Stimulated activated CD4-positive, alpha-beta T cell treated with anti-CD3 and anti-CD28 coated beads, Interleukin-1b, Interleukin-23, amount 100 ng/mL, for 4 hours (primary cell): ENCODE data around the gene IP6K1.
"Not testable (repeated sequence)": the region's sequence is repeated elsewhere in the genome, so short reads cannot be mapped to it uniquely, and the experiment has no call there.

ENCODE experiments used
- DNase-seq, 2 donors: peaks; one replicate each; pipeline ENCODE4 v3.0.0-alpha.2; 2020; ENCODE audit warnings: low read depth in 2 of 2

The IP6K1 gene

GRCh38 chr3:49769286-49769915 is 16.9 kb downstream of the IP6K1 start:
- DNase-seq: no peak

- DNase-seq: no peak
Measured at GRCh38 chr3:49763981-49764380, 22.4 kb downstream of the IP6K1 start.

- DNase-seq: no peak
Measured at GRCh38 chr3:49761661-49762060, 24.7 kb downstream of the IP6K1 start.

GRCh38 chr3:49759226-49759625 is 27.1 kb downstream of the IP6K1 start:
- DNase-seq: no peak

GRCh38 chr3:49757197-49757596 is 29.1 kb downstream of the IP6K1 start:
- no peak for DNase-seq

- DNase-seq: no peak
Measured at GRCh38 chr3:49756036-49756435, 30.3 kb downstream of the IP6K1 start.

- no peak for DNase-seq
Measured at GRCh38 chr3:49754536-49754935, 31.8 kb downstream of the IP6K1 start.

- no peak for DNase-seq
Measured at GRCh38 chr3:49751501-49751900, 34.8 kb downstream of the IP6K1 start.

- no peak for DNase-seq
Measured at GRCh38 chr3:49750056-49750455, 36.3 kb downstream of the IP6K1 start.

GRCh38 chr3:49748874-49749273 is 37.5 kb downstream of the IP6K1 start:
- not testable (repeated sequence) for DNase-seq

GRCh38 chr3:49747792-49748480 is 38.4 kb downstream of the IP6K1 start:
- no peak for DNase-seq

GRCh38 chr3:49745986-49746385 is 40.4 kb downstream of the IP6K1 start:
- no peak for DNase-seq

- DNase-seq: no peak
Measured at GRCh38 chr3:49740427-49740826, 45.9 kb downstream of the IP6K1 start.

GRCh38 chr3:49738067-49738713 is 48.2 kb downstream of the IP6K1 start:
- DNase-seq: no peak

GRCh38 chr3:49734752-49735151 is 51.6 kb downstream of the IP6K1 start:
- DNase-seq: no peak

GRCh38 chr3:49733551-49733950 is 52.8 kb downstream of the IP6K1 start:
- no peak for DNase-seq

- DNase-seq: no peak
Measured at GRCh38 chr3:49732597-49732996, 53.7 kb downstream of the IP6K1 start.

GRCh38 chr3:49729966-49730609 is 56.3 kb downstream of the IP6K1 start:
- DNase-seq: no peak

GRCh38 chr3:49727924-49728361 is 58.4 kb downstream of the IP6K1 start:
- no peak for DNase-seq

- DNase-seq: no peak
Measured at GRCh38 chr3:49727154-49727923, 59.0 kb downstream of the IP6K1 start.

GRCh38 chr3:49725906-49726681 is 60.2 kb downstream of the IP6K1 start:
- no peak for DNase-seq
